Measurements from ENCODE around the gene METTL24. TPM values are rescaled to one million over a fixed set of nuclear protein-coding genes. Genes with fewer than 3 reads are reported as not detected.
A peak's percentile ranks its signal among the peaks of the same experiment; 100 is the strongest.

Gene METTL24
- total RNA-seq, 1 experiment from 2014 or later: not detected

DNA sequence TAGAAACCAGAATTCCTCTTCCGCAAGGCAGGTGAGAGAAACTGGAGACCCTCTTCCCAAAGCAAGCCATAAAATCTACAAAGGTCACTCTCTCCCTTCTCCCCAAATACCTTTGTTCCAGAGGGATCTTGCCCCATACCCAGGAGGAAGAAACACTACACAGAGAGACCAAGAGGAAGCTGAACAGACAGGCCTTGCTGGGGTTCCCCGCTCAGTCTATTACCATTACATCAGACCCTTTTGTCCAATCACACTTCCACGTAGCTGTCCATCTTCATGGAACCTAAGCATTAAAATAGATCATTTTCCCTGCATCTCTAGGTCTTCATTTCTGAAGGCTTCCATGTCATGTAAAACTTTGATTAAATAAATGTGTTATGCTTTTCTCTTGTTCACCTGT, 32.1 kb downstream of the METTL24 start:
- no peaks in the 10 kb centered on the region for H3K27me3 Mint-ChIP-seq (ENCODE audit: insufficient read depth, unreplicated experiment)
- no TSS peak for BruUV-seq (replicated peaks)
- H3K4me3 Mint-ChIP-seq (ENCODE audit: unreplicated experiment): no peak overlapping the region
- no peak for DNase-seq (ENCODE audit: unreplicated experiment)
- ChIA-PET POLR2A (interaction anchor here (1.0 kb wide), 1 partner anchor 13 kb away, joined by 3 read pairs; no protein-coding TSS in a partner anchor), CTCF (no interaction called here)
- H3K36me3 Mint-ChIP-seq (ENCODE audit: insufficient read depth, unreplicated experiment): no peaks in the 10 kb centered on the region
- no peaks in the 10 kb centered on the region for H3K9me3 Mint-ChIP-seq (ENCODE audit: unreplicated experiment)
- no peak overlapping the region for H3K27ac Mint-ChIP-seq (ENCODE audit: low read depth, unreplicated experiment)
- intact Hi-C loops (cut with micrococcal nuclease): no loop called here
- H3K4me1 Mint-ChIP-seq (ENCODE audit: insufficient read depth, unreplicated experiment): no peaks in the 10 kb centered on the region
- TF ChIP-seq, protein P1, sequence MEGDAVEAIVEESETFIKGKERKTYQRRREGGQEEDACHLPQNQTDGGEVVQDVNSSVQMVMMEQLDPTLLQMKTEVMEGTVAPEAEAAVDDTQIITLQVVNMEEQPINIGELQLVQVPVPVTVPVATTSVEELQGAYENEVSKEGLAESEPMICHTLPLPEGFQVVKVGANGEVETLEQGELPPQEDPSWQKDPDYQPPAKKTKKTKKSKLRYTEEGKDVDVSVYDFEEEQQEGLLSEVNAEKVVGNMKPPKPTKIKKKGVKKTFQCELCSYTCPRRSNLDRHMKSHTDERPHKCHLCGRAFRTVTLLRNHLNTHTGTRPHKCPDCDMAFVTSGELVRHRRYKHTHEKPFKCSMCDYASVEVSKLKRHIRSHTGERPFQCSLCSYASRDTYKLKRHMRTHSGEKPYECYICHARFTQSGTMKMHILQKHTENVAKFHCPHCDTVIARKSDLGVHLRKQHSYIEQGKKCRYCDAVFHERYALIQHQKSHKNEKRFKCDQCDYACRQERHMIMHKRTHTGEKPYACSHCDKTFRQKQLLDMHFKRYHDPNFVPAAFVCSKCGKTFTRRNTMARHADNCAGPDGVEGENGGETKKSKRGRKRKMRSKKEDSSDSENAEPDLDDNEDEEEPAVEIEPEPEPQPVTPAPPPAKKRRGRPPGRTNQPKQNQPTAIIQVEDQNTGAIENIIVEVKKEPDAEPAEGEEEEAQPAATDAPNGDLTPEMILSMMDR (IDR thresholded peaks at IDR 0.05; ENCODE audit: unreplicated experiment): no peak

DNA sequence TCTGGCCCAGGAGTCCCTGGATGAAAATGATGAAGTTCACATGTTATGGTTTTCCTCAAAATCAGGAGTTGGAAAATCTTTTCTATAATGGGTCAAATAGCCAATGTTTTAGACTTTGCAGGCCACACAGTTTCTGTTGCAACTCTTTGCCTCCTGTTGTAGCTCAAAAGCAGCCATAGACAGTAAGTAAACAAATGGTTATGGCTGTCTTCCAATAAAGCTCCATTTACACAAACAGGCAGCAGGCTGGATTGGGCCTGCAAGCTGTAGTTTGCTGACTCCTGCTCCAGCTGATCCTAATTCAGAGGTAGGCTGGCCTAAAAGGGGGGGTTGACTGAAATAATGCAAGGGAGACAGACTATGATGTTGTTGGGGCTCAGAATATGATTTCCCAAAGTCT, 33.0 kb downstream of the METTL24 start:
- intact Hi-C loops (cut with micrococcal nuclease): no loop called here
- ChIA-PET POLR2A (interaction anchor here (1.0 kb wide), 1 partner anchor 12 kb away, joined by 3 read pairs; no protein-coding TSS in a partner anchor), CTCF (interaction anchor here (0.6 kb wide), 1 partner anchor 1302 kb away, joined by 3 read pairs; no protein-coding TSS in a partner anchor)
- H3K36me3 Mint-ChIP-seq (ENCODE audit: insufficient read depth, unreplicated experiment): no peaks in the 10 kb centered on the region
- peak; percentile 27 for DNase-seq (ENCODE audit: unreplicated experiment)
- no peaks in the 10 kb centered on the region for H3K9me3 Mint-ChIP-seq (ENCODE audit: unreplicated experiment)
- no peak overlapping the region for H3K27ac Mint-ChIP-seq (ENCODE audit: low read depth, unreplicated experiment)
- H3K4me3 Mint-ChIP-seq (ENCODE audit: unreplicated experiment): no peak overlapping the region
- TF ChIP-seq, protein P1 (IDR thresholded peaks at IDR 0.05; ENCODE audit: unreplicated experiment): no peak
- BruUV-seq (replicated peaks): no TSS peak
- H3K27me3 Mint-ChIP-seq (ENCODE audit: insufficient read depth, unreplicated experiment): no peaks in the 10 kb centered on the region
- H3K4me1 Mint-ChIP-seq (ENCODE audit: insufficient read depth, unreplicated experiment): no peaks in the 10 kb centered on the region

DNA sequence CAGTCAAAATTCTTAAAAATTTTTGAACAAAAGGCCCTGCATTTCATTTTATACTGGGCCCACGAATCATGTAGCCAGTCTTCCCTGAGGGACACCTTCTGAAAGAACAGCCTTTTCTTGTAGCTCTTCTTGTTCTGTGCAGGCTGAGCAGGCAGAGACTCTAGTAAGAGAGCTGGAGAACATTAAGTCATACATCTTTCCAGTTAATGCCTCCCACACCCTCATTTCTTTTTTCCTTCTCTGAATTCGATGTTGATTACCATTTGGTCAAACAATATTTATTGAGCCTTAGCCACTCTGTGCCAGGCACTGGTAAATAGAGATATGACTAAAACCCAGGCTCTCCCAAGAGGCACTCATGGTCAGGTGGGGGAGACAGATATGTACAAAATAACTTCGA, 33.6 kb downstream of the METTL24 start:
- ChIA-PET CTCF (no interaction called here), POLR2A (no interaction called here)
- no peaks in the 10 kb centered on the region for H3K9me3 Mint-ChIP-seq (ENCODE audit: unreplicated experiment)
- intact Hi-C loops (cut with micrococcal nuclease): no loop called here
- H3K27ac Mint-ChIP-seq (ENCODE audit: low read depth, unreplicated experiment): no peak overlapping the region
- H3K36me3 Mint-ChIP-seq (ENCODE audit: insufficient read depth, unreplicated experiment): no peaks in the 10 kb centered on the region
- H3K4me1 Mint-ChIP-seq (ENCODE audit: insufficient read depth, unreplicated experiment): no peaks in the 10 kb centered on the region
- no TSS peak for BruUV-seq (replicated peaks)
- H3K4me3 Mint-ChIP-seq (ENCODE audit: unreplicated experiment): no peak overlapping the region
- no peak for DNase-seq (ENCODE audit: unreplicated experiment)
- no peaks in the 10 kb centered on the region for H3K27me3 Mint-ChIP-seq (ENCODE audit: insufficient read depth, unreplicated experiment)
- TF ChIP-seq, protein P1 (IDR thresholded peaks at IDR 0.05; ENCODE audit: unreplicated experiment): no peak

DNA sequence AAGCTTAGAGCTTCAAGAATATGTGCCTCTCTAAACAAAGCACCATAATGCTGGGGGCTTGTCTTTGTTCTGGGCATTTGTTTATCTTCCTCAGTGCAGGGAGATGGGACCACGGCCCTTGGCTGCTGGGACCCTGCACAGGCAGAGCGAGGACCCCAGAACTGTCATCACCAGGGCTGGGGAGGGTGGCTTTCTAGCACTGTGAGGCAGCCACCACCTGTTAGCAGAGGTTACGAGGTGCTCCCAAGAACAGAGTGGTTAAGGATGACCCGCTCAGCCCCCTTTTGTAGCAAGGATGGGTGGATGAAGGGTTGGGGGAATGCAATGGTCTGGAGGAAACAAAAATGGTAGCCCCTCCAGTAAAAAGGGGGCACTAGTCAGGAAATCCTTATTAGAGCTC, 34.9 kb downstream of the METTL24 start:
- Mint-ChIP-seq H3K27ac (ENCODE audit: low read depth, unreplicated experiment) (no peak overlapping the region), H3K4me1 (ENCODE audit: insufficient read depth, unreplicated experiment) (no peaks in the 10 kb centered on the region), H3K4me3 (ENCODE audit: unreplicated experiment) (no peak overlapping the region), H3K36me3 (ENCODE audit: insufficient read depth, unreplicated experiment) (no peaks in the 10 kb centered on the region), H3K27me3 (ENCODE audit: insufficient read depth, unreplicated experiment) (no peaks in the 10 kb centered on the region), H3K9me3 (ENCODE audit: unreplicated experiment) (no peaks in the 10 kb centered on the region)
- no TSS peak for BruUV-seq (replicated peaks)
- ChIA-PET CTCF (no interaction called here), POLR2A (no interaction called here)
- DNase-seq (ENCODE audit: unreplicated experiment): no peak
- TF ChIP-seq, protein P1 (IDR thresholded peaks at IDR 0.05; ENCODE audit: unreplicated experiment): no peak
- intact Hi-C loops (cut with micrococcal nuclease): no loop called here
